ENCODE results near the gene CIAPIN1. TPM values are rescaled to one million over a fixed set of nuclear protein-coding genes. Genes with fewer than 3 reads are reported as not detected.
A peak's percentile ranks its signal among the peaks of the same experiment; 100 is the strongest.

Gene CIAPIN1
- total RNA-seq, result 28.7 TPM

GRCh38 chr16:57447186-57447962 is at the start of gene CIAPIN1, which contains the start of gene COQ9:
Gene CIAPIN1 (minus strand): TSS chr16:57447385. CDS start chr16:57440928, 6,457 bp downstream.
Gene COQ9 (plus strand): TSS chr16:57447479. CDS start chr16:57447506, 27 bp downstream.
- Histone ChIP-seq H3K27ac (peak within 1 kb of the TSS; percentile 86 to 87), H3K9me3 (no peaks in the 10 kb centered on the region), H3K4me3 (peak within 1 kb of the TSS; percentile 90 to 95), H3K36me3 (peaks cover 4 to 11% of the 10 kb centered on the region in 2 donors), H3K4me1 (peaks cover 0 to 21% of the 10 kb centered on the region in 2 donors), H3K27me3 (no peaks in the 10 kb centered on the region)
- TF ChIP-seq CTCF (IDR thresholded peaks at IDR 0.05), result no peak
- intact Hi-C loops (cut with DNase I), result loop anchor here (1.0 to 10.0 kb wide), 5 partner anchors 15 to 287 kb away; partner anchors contain the start of genes CCDC102A, DOK4, KATNB1 and POLR2C
- DNase-seq (ENCODE audit: low spot score in 2 of 2), result peak; percentile 76 to 96

GRCh38 chr16:57493767-57494166 is 46.6 kb upstream of the CIAPIN1 start:
- Histone ChIP-seq H3K4me3 (no peak overlapping the region), H3K4me1 (no peaks in the 10 kb centered on the region), H3K27me3 (no peaks in the 10 kb centered on the region), H3K27ac (no peak overlapping the region), H3K9me3 (no peaks in the 10 kb centered on the region), H3K36me3 (no peaks in the 10 kb centered on the region)
- no peak for DNase-seq (ENCODE audit: low spot score in 2 of 2)
- intact Hi-C loops (cut with DNase I), result no loop called here
- TF ChIP-seq CTCF (IDR thresholded peaks at IDR 0.05), result no peak

DNA sequence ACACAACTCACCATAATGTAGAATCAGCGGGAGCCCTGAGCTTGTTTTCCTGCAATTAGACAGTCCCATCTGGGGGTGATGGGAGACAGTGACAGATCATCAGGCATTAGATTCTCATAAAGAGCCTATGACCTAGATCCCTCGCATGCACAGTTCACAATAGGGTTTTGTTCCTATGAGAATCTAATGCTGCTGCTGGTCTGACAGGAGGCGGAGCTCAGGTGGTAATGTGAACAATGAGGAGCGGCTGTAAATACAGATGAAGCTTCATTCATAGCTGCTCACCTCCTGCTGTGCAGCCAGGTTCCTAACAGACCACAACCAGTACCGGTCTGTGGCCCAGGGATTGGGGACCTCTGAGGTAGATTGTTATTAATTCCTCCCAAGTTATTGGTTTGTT is 42.0 kb upstream of the CIAPIN1 start:
- H3K27me3 ChIP-seq, result no peaks in the 10 kb centered on the region
- TF ChIP-seq CTCF (IDR thresholded peaks at IDR 0.05), result no peak
- peaks cover 7 to 27% of the 10 kb centered on the region in 2 donors for H3K4me1 ChIP-seq
- H3K27ac ChIP-seq, result no peak overlapping the region
- H3K9me3 ChIP-seq, result no peaks in the 10 kb centered on the region
- no peak for DNase-seq (ENCODE audit: low spot score in 2 of 2)
- intact Hi-C loops (cut with DNase I), result no loop called here
- H3K4me3 ChIP-seq, result no peak overlapping the region
- H3K36me3 ChIP-seq, result no peaks in the 10 kb centered on the region

DNA sequence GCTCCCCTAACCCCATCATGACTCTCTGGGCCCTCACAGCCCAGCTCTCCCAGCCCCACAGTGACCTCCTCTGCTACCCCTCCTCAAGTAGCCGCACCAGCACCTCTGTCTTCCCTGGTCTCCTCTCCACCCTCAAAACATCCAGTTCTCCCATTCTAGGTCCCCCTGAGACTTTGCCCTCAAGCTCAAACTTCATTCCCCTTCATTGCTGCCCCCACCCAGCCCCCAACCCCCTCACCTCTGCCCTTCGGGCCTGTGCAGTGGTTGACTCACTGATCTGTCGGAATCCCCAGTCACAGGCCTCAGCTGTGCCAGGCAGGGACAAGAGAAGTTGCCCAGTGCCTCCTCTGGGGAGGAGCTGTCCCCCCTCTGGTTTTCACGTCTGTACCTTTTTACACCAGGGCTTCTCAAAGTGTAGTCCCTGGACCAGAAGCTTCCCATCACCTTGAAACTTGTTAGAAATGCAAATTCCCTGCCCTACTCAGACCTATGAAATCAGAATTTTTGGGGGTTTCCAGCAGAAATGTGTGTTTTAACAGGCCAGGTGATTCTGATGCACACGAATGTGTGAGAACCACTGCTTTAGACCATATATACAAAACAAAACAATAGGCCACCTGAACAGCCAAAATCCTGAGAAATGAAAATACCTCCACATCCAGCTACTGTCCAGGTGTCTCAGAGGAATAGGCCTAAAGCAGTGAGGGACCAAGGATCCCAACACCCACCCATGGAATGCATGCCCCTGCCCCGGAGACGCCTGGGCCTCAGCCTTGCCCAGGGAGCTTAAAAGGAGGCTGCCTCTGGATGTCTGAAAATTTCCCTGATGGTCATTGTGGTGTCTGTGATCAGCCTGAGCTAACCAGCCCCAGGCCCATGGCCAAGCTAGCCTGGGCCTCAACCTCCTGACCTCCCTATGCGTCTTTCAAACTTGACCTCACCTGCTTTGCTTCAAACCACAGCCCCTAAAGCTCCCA is 40.0 kb upstream of the CIAPIN1 start:
- TF ChIP-seq CTCF (IDR thresholded peaks at IDR 0.05), result no peak
- Histone ChIP-seq H3K27ac (peak overlapping the region; percentile 91 to 94), H3K4me3 (peak overlapping the region; percentile 84 to 93), H3K9me3 (no peaks in the 10 kb centered on the region), H3K27me3 (no peaks in the 10 kb centered on the region), H3K4me1 (peaks cover 7 to 32% of the 10 kb centered on the region in 2 donors), H3K36me3 (no peaks in the 10 kb centered on the region)
- no peak for DNase-seq (ENCODE audit: low spot score in 2 of 2)
- intact Hi-C loops (cut with DNase I), result loop anchor here (1.0 to 2.0 kb wide), 2 partner anchors 40 to 49 kb away; partner anchors contain the start of genes CCDC102A, CIAPIN1 and COQ9
